ENCODE measurements around the gene FBXL22. TPM values are rescaled to one million over a fixed set of nuclear protein-coding genes. Genes with fewer than 3 reads are reported as not detected.
"Not testable (repeated sequence)": the region's sequence is repeated elsewhere in the genome, so short reads cannot be mapped to it uniquely, and the experiment has no call there.

Gene FBXL22
- total RNA-seq, 1 experiment from 2014 or later, result not detected

GRCh38 chr15:63611177-63611576, 14.0 kb downstream of the FBXL22 start:
- DNase-seq (ENCODE audit: low read depth), result no peak

- DNase-seq (ENCODE audit: low read depth), result no peak
These were observed 15.1 kb downstream of the FBXL22 start for GRCh38 chr15:63612300-63612699.

DNA sequence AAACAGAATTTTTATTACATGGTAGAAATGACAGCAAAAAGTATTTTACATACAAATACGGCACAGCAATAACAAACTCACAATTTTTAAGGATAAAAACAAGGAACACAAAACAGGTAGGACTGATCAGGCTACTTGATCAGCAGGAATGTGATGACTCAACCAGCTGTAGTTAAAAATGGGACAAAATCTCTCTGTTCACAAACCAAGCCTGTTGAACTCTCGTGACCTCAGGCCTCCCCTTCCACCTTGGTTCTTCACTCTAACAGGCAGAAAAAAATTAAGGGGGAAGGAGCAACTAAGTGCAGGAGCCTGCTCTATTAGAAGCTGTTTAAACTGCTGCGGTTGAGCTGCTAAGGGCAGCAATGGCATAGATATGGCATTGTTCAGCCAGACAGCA, 18.7 kb downstream of the FBXL22 start:
- peak; percentile 22 for DNase-seq (ENCODE audit: low read depth)

- DNase-seq (ENCODE audit: low read depth), result not testable (repeated sequence)
These were observed 20.0 kb downstream of the FBXL22 start for GRCh38 chr15:63617147-63617546.

GRCh38 chr15:63617627-63618026, 20.4 kb downstream of the FBXL22 start:
- not testable (repeated sequence) for DNase-seq (ENCODE audit: low read depth)

- not testable (repeated sequence) for DNase-seq (ENCODE audit: low read depth)
These were observed 23.6 kb downstream of the FBXL22 start for GRCh38 chr15:63620760-63621159.

DNA sequence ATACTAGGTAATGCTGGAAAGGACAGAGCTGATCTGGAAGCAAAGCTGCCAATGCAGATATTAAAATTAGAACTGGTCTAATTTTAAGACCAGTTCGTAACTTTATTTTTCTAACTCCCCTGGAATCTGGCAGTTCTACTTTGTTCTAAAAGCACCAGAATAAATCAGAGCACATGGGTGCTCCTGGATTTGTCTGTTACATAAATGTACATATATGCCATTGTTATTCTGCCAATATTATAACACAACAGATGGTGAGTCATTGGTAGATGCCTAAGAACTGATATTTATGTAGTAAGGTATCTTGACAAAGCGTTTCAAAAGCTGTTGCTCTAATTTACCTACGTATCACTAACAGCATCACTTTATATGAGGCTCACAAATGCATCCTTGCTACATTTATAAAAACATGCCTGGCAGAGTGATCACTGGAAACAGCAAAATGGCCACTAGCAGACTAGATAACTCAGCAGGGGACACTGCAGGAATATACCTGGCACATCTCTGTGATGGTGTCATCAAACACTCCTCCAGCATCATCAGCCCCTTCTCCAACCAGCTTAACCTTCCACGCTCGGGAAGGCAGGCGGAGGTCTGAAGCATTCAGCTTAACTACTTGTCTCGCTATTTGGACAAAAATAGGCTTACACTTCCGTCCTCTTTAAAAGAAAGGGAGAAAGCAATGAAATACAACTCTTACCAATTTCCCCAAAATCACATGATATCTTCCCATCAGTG, 26.2 kb downstream of the FBXL22 start:
- DNase-seq (ENCODE audit: low read depth), result no peak

DNA sequence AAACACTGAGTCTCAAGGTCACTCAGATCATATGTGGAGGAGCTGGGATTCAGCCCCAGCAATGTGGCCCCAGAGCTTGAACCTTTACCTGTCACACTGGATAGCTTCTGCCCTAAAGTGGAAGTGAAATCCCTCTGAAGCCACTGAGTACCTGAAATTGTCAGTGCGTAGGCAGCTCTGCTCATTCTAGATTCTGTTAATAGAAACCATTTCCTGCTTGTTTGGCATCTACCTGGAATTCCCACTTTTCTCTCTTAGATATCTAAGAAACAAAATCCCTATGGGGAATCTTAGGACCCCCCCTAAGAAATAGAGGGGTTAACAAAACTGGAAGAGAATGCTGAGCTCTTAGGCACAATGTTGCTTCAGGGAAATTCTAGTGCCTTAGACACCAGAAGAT, 29.8 kb downstream of the FBXL22 start:
- no peak for DNase-seq (ENCODE audit: low read depth)

DNA sequence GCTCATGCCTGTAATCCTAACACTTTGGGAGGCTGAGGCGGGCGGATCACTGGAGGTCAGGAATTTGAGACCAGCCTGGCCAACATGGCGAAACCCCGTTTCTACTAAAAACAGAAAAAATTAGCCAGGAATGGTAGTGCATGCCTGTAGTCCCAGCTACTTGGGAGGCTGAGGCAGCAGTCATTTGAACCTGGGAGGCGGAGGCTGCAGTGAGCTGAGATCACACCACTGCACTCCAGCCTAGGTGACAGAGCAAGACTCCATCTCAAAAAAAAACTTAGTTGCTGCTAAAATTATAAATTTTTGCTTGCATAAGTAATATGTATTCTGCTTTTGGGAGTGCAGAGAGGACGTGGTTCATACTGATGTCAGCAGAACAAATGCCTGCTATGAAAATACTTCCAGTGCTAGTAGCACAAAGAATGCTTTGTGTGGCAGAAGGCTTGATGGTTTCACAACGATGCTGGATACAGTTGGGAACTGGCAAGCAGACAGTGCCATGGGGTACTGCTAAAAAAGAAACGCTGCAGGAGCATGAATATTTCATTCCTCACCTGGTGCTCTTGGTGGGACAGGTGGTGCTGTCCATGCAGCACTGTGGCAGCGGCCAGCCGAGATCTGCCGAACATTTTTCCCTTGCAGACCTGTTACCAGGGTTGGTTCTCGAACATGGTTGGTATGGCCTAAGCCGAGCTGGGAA, 31.1 kb downstream of the FBXL22 start:
- DNase-seq (ENCODE audit: low read depth), result no peak

GRCh38 chr15:63630036-63630751, 33.0 kb downstream of the FBXL22 start:
- DNase-seq (ENCODE audit: low read depth), result no peak

- DNase-seq (ENCODE audit: low read depth), result no peak
These were observed 36.1 kb downstream of the FBXL22 start for GRCh38 chr15:63633312-63633711.

- DNase-seq (ENCODE audit: low read depth), result no peak
These were observed 37.0 kb downstream of the FBXL22 start for GRCh38 chr15:63634154-63634553.

GRCh38 chr15:63636518-63637061, 39.4 kb downstream of the FBXL22 start:
- DNase-seq (ENCODE audit: low read depth), result no peak

GRCh38 chr15:63638839-63639238, 41.7 kb downstream of the FBXL22 start:
- DNase-seq (ENCODE audit: low read depth), result no peak

- DNase-seq (ENCODE audit: low read depth), result no peak
These were observed 43.0 kb downstream of the FBXL22 start for GRCh38 chr15:63640146-63640545.

Other genes with a start within 250 kb of the FBXL22 start
- 6.1 and 6.9 TPM in 2 replicates for gene CA12, start 215.5 kb upstream of the FBXL22 start, total RNA-seq (2014; rRNA removed; shearing (Covaris generic))
- gene USP3, start 92.8 kb upstream of the FBXL22 start, total RNA-seq (2014; rRNA removed; shearing (Covaris generic)), result 25.7 and 29.9 TPM in 2 replicates
- 58.1 and 65.2 TPM in 2 replicates for gene HERC1, start 236.6 kb downstream of the FBXL22 start, total RNA-seq (2014; rRNA removed; shearing (Covaris generic))